Activated T-cell treated with anti-CD3 and anti-CD28 coated beads for 1 hour (primary cell): Measurements from ENCODE around the gene DDX41.
"Not testable (repeated sequence)": the region's sequence is repeated elsewhere in the genome, so short reads cannot be mapped to it uniquely, and the experiment has no call there.

Experiments used
- DNase-seq: peaks from one replicate; pipeline ENCODE4 v3.0.0-alpha.2; 2020; ENCODE audit warnings: low read depth

DDX41 gene

DNA sequence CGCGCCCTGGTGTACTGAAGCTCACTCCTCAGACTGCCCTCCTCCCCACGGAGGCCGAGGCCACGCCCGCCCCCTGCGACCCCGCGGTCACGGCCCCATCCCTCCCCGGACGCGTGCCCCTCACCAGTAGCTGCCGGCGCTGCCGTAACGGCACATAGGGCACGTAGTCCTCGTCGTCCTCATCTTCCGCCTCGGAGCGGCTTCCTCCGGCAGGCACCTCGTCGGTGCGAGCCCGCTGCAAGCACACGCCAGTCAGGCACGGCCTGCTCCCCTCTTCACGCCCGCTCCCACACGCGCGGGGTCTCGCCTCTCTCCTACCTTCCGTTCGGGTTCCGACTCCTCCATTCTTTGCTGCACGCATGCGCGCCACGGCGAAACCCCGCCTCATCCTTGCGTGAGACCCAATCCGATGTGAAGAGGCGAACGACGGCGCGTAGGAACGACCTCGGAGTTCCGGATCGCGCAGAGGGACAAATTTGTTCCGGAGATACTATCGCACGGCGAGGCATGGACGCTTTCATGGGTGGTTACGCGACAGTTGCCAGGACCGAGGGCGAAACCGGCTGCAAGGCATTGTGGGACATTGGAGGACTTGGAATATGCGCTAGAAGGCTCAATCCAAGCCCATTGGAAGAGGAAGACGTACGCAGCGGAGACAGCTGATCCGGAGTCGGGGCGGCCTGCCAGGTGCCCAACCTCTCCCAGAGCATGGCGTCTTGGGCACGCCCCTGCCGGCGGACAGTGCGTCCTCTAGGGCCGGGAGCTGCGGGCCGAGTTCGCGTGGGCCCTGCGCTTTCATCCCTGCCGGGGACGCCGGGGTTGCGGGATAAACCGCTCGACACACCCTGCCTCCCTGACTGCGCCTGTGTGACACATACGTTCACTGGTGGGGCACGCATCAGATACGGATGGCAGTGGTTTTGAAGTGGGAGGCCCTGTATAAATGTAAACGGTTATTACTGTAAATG lies at the start of gene DDX41:
Gene DDX41 (minus strand): TSS at position 361 of the 968 bp plus-strand sequence. CDS start 16 bp downstream, at position 345.
- peak; percentile 91 for DNase-seq

DNA sequence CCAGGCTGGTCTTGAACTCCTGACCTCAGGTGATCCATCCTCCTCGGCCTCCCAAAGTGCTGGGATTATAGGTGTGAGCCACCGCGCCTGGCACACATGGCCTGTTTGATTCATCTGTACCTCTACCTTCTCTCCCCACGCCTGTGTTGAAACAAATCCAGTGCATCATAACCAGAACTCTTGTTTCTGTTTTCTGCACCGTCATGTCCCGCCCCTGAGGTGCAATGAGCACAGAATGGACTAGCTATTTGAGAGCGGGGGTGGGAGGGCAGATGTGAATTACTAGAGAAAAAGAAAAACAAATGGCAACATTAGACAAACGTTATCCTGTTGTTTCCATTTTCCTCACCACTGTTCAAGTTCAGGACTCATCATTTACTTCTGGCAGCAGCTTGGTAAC lies 48.3 kb upstream of the DDX41 start:
- DNase-seq: no peak

DNA sequence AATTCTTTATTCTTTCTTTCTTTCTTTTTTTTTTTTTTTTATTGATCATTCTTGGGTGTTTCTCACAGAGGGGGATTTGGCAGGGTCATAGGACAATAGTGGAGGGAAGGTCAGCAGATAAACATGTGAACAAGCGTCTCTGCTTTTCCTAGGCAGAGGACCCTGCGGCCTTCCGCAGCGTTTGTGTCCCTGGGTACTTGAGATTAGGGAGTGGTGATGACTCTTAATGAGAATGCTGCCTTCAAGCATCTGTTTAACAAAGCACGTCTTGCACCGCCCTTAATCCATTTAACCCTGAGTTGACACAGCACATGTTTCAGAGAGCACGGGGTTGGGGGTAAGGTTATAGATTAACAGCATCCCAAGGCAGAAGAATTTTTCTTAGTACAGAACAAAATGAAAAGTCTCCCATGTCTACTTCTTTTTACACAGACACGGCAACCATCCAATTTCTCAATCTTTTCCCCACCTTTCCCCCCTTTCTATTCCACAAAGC lies 42.7 kb upstream of the DDX41 start:
- not testable (repeated sequence) for DNase-seq

DNA sequence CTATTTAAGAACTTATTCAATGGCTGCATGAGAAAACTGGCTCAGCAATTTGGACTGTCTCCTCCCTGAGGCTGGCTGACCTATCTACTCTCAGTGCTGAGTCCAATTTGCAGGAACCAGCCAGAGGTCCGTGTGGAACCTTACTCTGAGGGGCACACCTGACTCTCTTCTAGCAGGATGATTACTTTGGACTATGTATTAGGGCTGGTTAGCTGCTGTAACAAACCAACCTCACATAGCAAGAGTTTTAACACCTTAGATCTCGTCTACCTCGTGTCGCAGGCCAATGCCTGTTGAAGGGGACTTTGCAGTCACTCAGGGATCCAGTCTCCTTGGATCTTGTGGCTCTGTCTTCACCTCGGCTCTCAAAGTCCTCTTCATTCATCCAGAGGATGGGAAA lies 41.0 kb upstream of the DDX41 start:
- no peak for DNase-seq

DNA sequence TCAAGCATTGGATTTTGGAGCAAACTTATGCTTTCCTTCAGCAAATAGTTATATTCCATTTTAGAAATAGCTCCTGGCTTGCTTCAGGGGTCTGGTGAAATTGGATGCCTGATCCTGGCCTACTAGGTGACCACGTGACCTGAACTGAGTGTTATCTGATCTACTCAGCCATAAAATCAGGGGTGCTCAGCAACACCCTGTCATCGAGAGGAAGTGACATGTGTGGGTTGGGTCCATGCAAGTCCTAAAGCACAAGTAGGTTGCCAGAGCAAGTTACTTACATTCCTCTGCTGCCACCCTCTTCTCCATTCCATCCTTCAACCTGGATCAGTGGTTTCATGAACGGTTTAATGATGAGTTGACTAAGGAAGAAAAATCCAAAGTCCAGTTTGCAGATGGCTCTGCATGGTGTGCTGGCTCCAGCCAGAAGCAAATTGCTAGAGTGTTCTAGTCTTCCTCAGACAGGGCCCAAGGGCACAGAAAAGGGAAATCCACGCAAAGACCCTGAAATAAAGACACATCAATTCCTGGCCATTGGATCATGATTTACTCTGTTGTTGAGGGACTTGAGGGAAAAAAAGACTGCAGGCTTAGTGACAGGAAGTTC lies 40.4 kb upstream of the DDX41 start:
- DNase-seq: no peak

- no peak for DNase-seq
These were observed 38.9 kb upstream of the DDX41 start for GRCh38 chr5:177555665-177556064.

- no peak for DNase-seq
These were observed 38.5 kb upstream of the DDX41 start for GRCh38 chr5:177555228-177555627.

DNA sequence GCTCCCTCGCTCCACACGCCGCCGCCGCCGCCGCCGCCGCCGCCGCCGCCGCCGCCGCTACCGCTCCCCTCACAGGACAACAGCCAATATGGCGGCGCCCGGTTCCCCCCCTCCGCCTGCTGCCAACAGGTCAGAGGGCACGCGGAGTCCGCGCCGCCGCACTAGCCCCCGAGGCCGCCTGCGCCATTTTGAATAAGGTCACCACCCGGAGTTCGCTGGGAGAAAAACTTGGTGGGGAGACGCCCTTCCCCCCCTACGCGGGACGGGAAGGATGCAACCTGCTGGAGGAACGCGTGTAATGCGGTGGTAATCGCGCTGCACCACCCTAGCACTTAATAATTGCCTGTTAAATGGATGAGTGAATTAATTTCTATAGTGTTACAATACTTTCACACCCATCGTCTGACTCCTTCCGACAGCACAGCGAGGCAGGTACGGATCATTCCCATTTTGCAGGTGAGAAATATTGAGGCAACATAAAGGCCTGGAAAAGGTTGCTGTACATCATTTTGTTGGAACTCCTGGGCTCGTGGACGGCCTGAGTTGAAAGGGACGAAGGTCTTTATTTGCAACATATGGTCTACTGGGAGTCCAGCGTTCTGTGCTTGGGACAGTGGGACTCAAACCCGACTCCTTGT lies 37.8 kb upstream of the DDX41 start, which contains the start of gene FAM193B:
Gene FAM193B (minus strand): TSS at position 90 of the 638 bp plus-strand sequence. CDS start 105 bp downstream, outside the sequence.
- DNase-seq: peak; percentile 93

- peak; percentile 26 for DNase-seq
These were observed 37.1 kb upstream of the DDX41 start for GRCh38 chr5:177553671-177554429.

GRCh38 chr5:177552839-177553455 lies 36.2 kb upstream of the DDX41 start:
- no peak for DNase-seq

DNA sequence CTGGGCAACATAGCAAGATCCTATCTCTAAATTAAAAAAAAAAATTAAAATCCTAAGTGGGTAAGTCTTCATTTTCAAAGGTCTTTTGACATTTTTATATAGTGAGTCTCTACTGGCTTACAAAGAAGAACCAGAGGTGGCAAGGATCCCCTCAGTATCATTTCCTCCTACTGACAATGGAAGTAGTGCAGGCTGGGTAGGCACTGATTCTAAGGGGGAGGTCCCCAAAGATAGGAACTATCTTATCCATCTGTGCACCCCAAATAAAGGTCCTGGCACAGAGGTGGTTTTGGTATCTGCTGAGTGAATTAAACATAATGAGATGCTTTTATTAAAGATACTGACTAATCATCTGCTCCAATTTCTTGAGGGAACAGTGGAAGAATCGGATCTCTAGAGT lies 33.4 kb upstream of the DDX41 start:
- no peak for DNase-seq

DNA sequence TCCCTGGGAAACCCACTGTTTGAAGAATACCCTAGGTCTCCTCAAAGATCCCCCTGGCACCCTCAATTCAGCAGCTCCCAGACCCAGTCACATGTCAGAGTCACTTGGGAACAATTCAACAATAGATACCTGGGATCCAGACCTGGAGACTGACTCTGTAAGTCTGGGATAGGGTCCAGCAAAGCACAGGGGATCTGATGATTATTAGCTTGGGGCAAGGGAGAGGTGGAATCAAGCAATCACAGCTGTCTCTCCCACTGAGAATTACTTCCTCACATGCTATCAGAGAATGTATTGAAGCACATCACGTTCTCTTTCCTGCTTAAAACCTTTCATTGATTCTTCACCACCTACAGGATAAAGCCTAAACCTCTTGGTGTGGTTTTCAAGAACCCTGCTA lies 31.7 kb upstream of the DDX41 start:
- no peak for DNase-seq

DNA sequence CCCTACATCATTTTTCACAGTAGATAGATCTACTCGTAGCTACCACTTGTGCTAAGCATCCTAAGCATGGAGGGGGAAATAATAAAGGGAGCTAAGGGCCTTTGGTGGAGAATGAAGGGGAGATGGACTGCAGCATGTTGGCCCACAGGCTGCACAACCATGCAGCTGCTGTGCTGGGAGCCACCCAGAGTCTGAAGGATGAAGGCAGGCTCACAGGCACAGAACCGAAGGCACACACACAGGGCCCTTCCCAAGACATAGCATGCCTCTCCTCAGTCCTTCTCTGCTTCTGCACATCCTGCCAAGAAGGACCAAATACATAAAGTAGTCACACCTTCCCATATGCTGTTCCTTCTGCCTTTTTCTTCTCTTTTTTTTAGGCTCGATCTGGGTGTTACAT lies 31.0 kb upstream of the DDX41 start:
- DNase-seq: no peak

GRCh38 chr5:177546258-177546741 lies 29.5 kb upstream of the DDX41 start:
- DNase-seq: no peak

DNA sequence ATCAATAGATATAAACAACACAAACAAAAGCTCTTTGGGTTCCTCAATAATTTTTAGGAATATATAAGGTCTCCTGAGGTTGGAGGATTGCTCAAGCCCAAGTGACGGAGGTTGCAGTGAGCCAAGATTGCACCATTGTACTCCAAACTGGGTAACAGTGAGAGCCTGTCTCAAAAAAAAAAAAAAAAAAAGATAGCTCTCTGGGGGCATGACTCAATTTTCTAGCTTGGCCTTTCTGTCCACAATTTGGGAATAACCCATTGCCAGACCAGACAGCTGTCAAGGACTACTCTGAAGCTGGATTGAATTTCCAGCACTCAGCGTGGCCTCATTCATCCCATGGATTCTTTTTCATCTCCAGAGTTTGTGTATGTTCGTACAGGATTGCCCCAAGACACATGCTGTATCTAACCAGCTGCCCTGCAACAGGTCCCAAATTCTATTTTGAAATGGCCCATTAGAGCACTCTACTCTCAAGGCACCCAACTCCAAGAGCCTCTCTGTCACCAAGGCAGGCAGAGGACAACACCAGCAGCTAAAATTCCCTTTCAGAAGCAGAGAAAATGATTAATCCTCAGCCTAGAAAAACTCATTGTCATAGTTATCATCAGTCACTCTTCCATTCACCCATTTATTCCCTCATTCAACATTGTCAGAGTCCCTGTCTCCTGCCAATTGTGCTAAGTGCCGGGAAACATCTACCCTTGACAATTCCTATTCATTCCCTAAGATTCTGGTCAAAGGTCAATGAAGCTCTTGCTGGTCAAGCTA lies 28.9 kb upstream of the DDX41 start:
- no peak for DNase-seq

DNA sequence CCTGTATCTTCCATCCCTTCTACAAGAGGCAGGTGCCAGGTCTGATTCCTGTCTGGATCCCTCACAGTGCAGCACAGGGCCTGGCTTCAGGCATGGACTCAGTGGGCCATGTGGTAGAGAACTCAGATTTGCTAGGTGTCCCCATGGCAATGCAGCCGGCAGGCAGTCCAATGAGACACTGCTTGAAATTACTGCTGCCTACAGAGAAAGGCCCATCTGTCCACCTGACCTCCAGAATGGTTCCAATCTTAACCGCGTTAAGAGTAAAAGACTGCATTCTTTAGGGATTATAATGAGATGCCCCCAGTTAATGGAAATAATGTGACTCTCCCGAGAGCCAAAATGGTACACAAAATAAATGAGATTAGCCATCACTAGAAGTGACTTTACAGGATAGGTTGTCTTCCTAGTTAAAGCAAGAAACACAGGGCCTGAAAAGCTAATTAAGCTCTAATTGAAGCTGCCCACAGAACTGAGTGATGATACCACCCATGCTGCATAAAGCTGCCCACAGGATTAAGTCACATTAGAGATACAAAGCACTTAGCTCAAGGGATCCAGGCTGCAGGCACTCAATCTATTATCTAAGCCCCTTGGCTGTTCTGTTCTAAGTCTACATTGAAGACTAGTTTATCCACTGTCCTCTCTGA lies 26.2 kb upstream of the DDX41 start:
- DNase-seq: no peak

GRCh38 chr5:177540438-177540837 lies 23.7 kb upstream of the DDX41 start:
- DNase-seq: no peak

- DNase-seq: no peak
These were observed 22.6 kb upstream of the DDX41 start for GRCh38 chr5:177539411-177539810.

GRCh38 chr5:177538876-177539275 lies 22.1 kb upstream of the DDX41 start:
- DNase-seq: no peak
